LNCAP (cell line): ENCODE data around the gene CORO7.

Experiments used
- CTCF ChIP-seq: fragments of 450-650 bp; IDR thresholded peaks from 2 replicates; pipeline ENCODE4 v1.5.1; 2017; ENCODE audit warnings: mild to moderate bottlenecking

CORO7 gene

GRCh38 chr16:4388271-4389021 lies 27.9 kb downstream of the CORO7 start:
- no peak for TF ChIP-seq CTCF

- no peak for TF ChIP-seq CTCF
Observed at GRCh38 chr16:4387781-4388180, 28.6 kb downstream of the CORO7 start.

GRCh38 chr16:4386951-4387565 lies 29.3 kb downstream of the CORO7 start:
- TF ChIP-seq CTCF: no peak

GRCh38 chr16:4386451-4386805 lies 30.0 kb downstream of the CORO7 start:
- TF ChIP-seq CTCF: no peak

- no peak for TF ChIP-seq CTCF
Observed at GRCh38 chr16:4385789-4386450, 30.5 kb downstream of the CORO7 start.

- no peak for TF ChIP-seq CTCF
Observed at GRCh38 chr16:4385066-4385788, 31.2 kb downstream of the CORO7 start.

GRCh38 chr16:4384509-4384942 lies 31.9 kb downstream of the CORO7 start:
- no peak for TF ChIP-seq CTCF
